HG03520 (cell line): Measurements from ENCODE around the gene PTPRN2.
"Not testable (repeated sequence)": the region's sequence is repeated elsewhere in the genome, so short reads cannot be mapped to it uniquely, and the experiment has no call there.

ENCODE experiments used
- ATAC-seq: cut with Tn5 transposase; IDR thresholded peaks from one replicate; pipeline ENCODE4 v1.9.1; 2021; ENCODE audit warnings: mild to moderate bottlenecking, moderate library complexity; ENCODE audit not compliant: unreplicated experiment

The PTPRN2 gene

GRCh38 chr7:157731126-157731525, 856.5 kb downstream of the PTPRN2 start:
- ATAC-seq, result no peak

GRCh38 chr7:157730614-157731013, 857.0 kb downstream of the PTPRN2 start:
- ATAC-seq, result no peak

GRCh38 chr7:157729566-157729965, 858.1 kb downstream of the PTPRN2 start:
- ATAC-seq, result no peak

GRCh38 chr7:157727964-157728615, 859.5 kb downstream of the PTPRN2 start:
- no peak for ATAC-seq

- no peak for ATAC-seq
These were observed 860.9 kb downstream of the PTPRN2 start for GRCh38 chr7:157726764-157727163.

GRCh38 chr7:157725312-157725711, 862.3 kb downstream of the PTPRN2 start:
- not testable (repeated sequence) for ATAC-seq

GRCh38 chr7:157723205-157723604, 864.4 kb downstream of the PTPRN2 start:
- no peak for ATAC-seq

- no peak for ATAC-seq
These were observed 865.2 kb downstream of the PTPRN2 start for GRCh38 chr7:157722137-157723060.

GRCh38 chr7:157721468-157722136, 866.0 kb downstream of the PTPRN2 start:
- no peak for ATAC-seq

- ATAC-seq, result no peak
These were observed 867.6 kb downstream of the PTPRN2 start for GRCh38 chr7:157719705-157720655.

GRCh38 chr7:157719008-157719682, 868.5 kb downstream of the PTPRN2 start:
- ATAC-seq, result no peak

GRCh38 chr7:157718303-157719007, 869.2 kb downstream of the PTPRN2 start:
- no peak for ATAC-seq

- no peak for ATAC-seq
These were observed 870.1 kb downstream of the PTPRN2 start for GRCh38 chr7:157717211-157718174.

GRCh38 chr7:157715938-157716280, 871.7 kb downstream of the PTPRN2 start:
- ATAC-seq, result no peak

- no peak for ATAC-seq
These were observed 872.3 kb downstream of the PTPRN2 start for GRCh38 chr7:157715071-157715937.

- no peak for ATAC-seq
These were observed 873.2 kb downstream of the PTPRN2 start for GRCh38 chr7:157714166-157715070.
